K562 (cell line): Measurements from ENCODE around the gene MYO9A. TPM values are rescaled to one million over a fixed set of nuclear protein-coding genes. Genes with fewer than 3 reads are reported as not detected.

ENCODE experiments used
- C11orf30 ChIP-seq: fragments of 450-650 bp; IDR thresholded peaks from 2 replicates; pipeline ENCODE4 v1.6.1; 2016; ENCODE audit warnings: low read depth, mild to moderate bottlenecking
- CREB3 ChIP-seq: fragments of 450-650 bp; conservative IDR thresholded peaks from 2 replicates; pipeline ENCODE4 v1.6.1; 2016; ENCODE audit warnings: missing genetic modification characterization, low read depth, mild to moderate bottlenecking, missing compliant biosample characterization, moderate library complexity
- CXXC5 ChIP-seq: fragments of 250-450 bp; sonication (Bioruptor Pico); IDR thresholded peaks from 2 replicates; pipeline ENCODE4 v1.8.0; 2022; ENCODE audit warnings: inconsistent platforms, mild to moderate bottlenecking, moderate library complexity
- HDAC6 ChIP-seq: IDR thresholded peaks from 2 replicates; pipeline ENCODE4 v1.6.1; 2012; ENCODE audit warnings: low read depth, mild to moderate bottlenecking, control low read depth, inconsistent platforms, low read length, moderate library complexity
- KDM5B ChIP-seq: fragments of 200-600 bp; sonication (generic); IDR thresholded peaks from 2 replicates; pipeline ENCODE4 v1.6.1; 2012; ENCODE audit warnings: low read depth, mild to moderate bottlenecking, moderate library complexity, low read length, control low read depth, inconsistent platforms; ENCODE audit not compliant: insufficient replicate concordance
- MAFF ChIP-seq: IDR thresholded peaks from 2 replicates; pipeline ENCODE4 v1.6.1; 2012; ENCODE audit warnings: low read length, improper control_type of control experiment
- NFIX ChIP-seq: fragments of 250-450 bp; sonication (Bioruptor Pico); IDR thresholded peaks from 2 replicates; pipeline ENCODE4 v1.4.0; 2020; ENCODE audit warnings: low read depth, mild to moderate bottlenecking, moderate library complexity
- OTX1 ChIP-seq: fragments of 450-650 bp; formaldehyde crosslinking; IDR thresholded peaks from 2 replicates; pipeline ENCODE4 v1.4.0; 2022; ENCODE audit warnings: mild to moderate bottlenecking
- PHF20 ChIP-seq: fragments of 450-650 bp; IDR thresholded peaks from 2 replicates; pipeline ENCODE4 v1.6.1; 2018; ENCODE audit not compliant: partially characterized antibody
- SAP30 ChIP-seq: fragments of 200-600 bp; sonication (generic); IDR thresholded peaks from 2 replicates; pipeline ENCODE4 v1.6.1; 2012; ENCODE audit warnings: borderline replicate concordance, low read depth, mild to moderate bottlenecking, moderate library complexity, low read length, control low read depth, inconsistent platforms; ENCODE audit not compliant: insufficient read depth, poor library complexity, severe bottlenecking
- THRB ChIP-seq: fragments of 450-650 bp; formaldehyde crosslinking; conservative IDR thresholded peaks from 2 replicates; pipeline ENCODE4 v1.4.0; 2022; ENCODE audit warnings: mild to moderate bottlenecking, missing genetic modification characterization
- TOE1 ChIP-seq, 2 experiments: fragments of 450-650 bp in 1 of 2; sonication (generic) in 1 of 2; formaldehyde crosslinking in 1 of 2; IDR thresholded peaks; 2 replicates each; pipeline versions ENCODE4 v1.7.1 to v1.8.0; 2016 to 2022; ENCODE audit warnings: borderline replicate concordance in 2 of 2, mild to moderate bottlenecking in 2 of 2, antibody characterized with exemption in 1 of 2, inconsistent platforms in 1 of 2, low read depth in 1 of 2, missing genetic modification reagents in 1 of 2, moderate library complexity in 1 of 2
- ZNF316 ChIP-seq: fragments of 450-650 bp; IDR thresholded peaks from 2 replicates; pipeline ENCODE4 v1.6.1; 2016
- ZNF444 ChIP-seq: fragments of 250-450 bp; sonication (Bioruptor Pico); IDR thresholded peaks from 2 replicates; pipeline ENCODE4 v1.4.0; 2020; ENCODE audit warnings: mild to moderate bottlenecking, moderate library complexity
- polyA plus RNA-seq, 8 experiments: library from polyadenylated mRNA; depleted of rRNA in 4 of 8; stranded (reverse) in 5 of 8; unstranded in 3 of 8; fragments of >200 nt; fragmentation: Nextera tagmentation in 2 of 8; fragmentation: Illumina TruSeq in 1 of 8; extraction: Ambion mirVana in 2 of 8; extraction: Trizol in 1 of 8; gene quantifications; 2 replicates each; pipeline versions ENCODE4 v1.2.1 to v1.2.3, GENCODE V29; 2011 to 2014; ENCODE audit warnings: inconsistent platforms in 1 of 8, missing spikeins in 1 of 8
- total RNA-seq, 7 experiments: library from RNA; depleted of rRNA in 6 of 7; stranded (reverse); fragments of >200 nt in 6 of 7; fragmentation: Illumina TruSeq in 2 of 7; extraction: Trizol in 2 of 7; gene quantifications; 2 replicates each; pipeline versions ENCODE4 v1.2.1 to v1.2.3, GENCODE V29; 2011 to 2021; ENCODE audit warnings: low replicate concordance in 1 of 7
- TF ChIP-seq, protein P1 (sequence below): sonication (generic); formaldehyde crosslinking; IDR thresholded peaks from 2 replicates; pipeline ENCODE4 v1.8.1; 2023; ENCODE audit warnings: mild to moderate bottlenecking, missing genetic modification reagents
- TF ChIP-seq, protein P2 (sequence below): fragments of 200-800 bp; sonication (Bioruptor generic); IDR thresholded peaks from 2 replicates; pipeline ENCODE4 v1.6.1; 2016; ENCODE audit warnings: missing genetic modification characterization, missing compliant biosample characterization

MYO9A gene
- total and polyA plus RNA-seq, 9 of the 15 experiments (the other 6 are each of a cell fraction or from before 2014, with no cell fraction given): 1.9 to 15.4 (median 5.8) TPM

DNA sequence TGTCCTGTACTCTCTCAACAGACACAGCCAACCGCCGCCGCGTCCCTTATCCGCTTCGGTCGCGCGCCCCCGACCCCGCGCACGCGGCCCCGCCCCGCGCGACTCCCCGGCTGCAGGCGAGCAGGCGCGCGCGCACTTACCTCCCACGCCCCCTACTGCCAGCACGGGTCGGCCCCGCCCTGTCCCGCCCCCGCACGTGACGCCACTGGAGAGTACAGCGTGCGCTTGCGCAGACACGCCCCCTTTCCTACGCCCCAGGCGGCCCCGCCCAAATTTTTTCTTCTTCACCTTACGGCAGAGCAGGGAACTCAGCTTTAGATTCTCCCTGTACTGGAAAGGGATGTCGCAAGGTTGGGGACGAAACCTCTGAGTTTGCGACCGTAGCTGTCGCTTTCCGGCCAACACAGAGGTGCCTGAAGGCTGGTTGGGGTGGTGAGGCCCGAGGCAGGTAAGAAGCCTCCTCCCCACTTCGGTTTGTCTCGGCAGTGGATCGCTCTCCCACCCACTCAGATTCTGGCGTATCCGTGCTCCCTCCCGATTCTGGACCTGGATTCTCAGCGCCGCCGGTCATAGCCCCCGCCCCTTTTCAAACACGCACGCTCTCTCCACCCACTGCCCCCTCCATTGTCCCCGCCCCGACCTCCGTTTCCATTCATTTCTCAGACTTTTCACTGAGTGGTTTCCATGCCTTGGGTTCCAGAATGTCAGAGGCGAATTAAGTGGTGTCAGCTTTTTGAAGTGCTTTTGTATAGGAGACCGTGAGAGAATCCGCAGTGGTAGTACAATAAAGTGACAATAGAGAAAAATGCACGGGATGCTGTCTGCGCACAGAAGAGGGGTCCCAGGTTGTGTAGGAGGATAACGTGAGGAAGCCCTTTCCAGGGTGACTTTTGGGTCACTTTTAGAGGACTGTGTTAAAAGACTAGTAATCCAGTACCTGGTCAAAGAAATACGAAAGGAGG is at the start of gene MYO9A, which contains the start of gene SENP8 (continued):
- TF ChIP-seq ZNF444: no peak
- peak; percentile 58 for TF ChIP-seq SAP30
- TF ChIP-seq CREB3 (tag): no peak
- TF ChIP-seq, protein P1, sequence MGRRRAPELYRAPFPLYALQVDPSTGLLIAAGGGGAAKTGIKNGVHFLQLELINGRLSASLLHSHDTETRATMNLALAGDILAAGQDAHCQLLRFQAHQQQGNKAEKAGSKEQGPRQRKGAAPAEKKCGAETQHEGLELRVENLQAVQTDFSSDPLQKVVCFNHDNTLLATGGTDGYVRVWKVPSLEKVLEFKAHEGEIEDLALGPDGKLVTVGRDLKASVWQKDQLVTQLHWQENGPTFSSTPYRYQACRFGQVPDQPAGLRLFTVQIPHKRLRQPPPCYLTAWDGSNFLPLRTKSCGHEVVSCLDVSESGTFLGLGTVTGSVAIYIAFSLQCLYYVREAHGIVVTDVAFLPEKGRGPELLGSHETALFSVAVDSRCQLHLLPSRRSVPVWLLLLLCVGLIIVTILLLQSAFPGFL (CRISPR knock-in tag): no peak
- TF ChIP-seq ZNF316: peak; percentile 85
- TF ChIP-seq HDAC6: no peak
- TF ChIP-seq MAFF: peak; percentile 27; the same call in 1 of the 2 replicates
- TF ChIP-seq C11orf30: peak; percentile 58
- 0 out of 2 replicates have a peak, but pooled peaks have one; percentile 46 for TF ChIP-seq THRB
- peak; percentile 78; the same call in 1 of the 2 replicates for TF ChIP-seq CXXC5 (CRISPR knock-in tag)
- TF ChIP-seq, protein P2, sequence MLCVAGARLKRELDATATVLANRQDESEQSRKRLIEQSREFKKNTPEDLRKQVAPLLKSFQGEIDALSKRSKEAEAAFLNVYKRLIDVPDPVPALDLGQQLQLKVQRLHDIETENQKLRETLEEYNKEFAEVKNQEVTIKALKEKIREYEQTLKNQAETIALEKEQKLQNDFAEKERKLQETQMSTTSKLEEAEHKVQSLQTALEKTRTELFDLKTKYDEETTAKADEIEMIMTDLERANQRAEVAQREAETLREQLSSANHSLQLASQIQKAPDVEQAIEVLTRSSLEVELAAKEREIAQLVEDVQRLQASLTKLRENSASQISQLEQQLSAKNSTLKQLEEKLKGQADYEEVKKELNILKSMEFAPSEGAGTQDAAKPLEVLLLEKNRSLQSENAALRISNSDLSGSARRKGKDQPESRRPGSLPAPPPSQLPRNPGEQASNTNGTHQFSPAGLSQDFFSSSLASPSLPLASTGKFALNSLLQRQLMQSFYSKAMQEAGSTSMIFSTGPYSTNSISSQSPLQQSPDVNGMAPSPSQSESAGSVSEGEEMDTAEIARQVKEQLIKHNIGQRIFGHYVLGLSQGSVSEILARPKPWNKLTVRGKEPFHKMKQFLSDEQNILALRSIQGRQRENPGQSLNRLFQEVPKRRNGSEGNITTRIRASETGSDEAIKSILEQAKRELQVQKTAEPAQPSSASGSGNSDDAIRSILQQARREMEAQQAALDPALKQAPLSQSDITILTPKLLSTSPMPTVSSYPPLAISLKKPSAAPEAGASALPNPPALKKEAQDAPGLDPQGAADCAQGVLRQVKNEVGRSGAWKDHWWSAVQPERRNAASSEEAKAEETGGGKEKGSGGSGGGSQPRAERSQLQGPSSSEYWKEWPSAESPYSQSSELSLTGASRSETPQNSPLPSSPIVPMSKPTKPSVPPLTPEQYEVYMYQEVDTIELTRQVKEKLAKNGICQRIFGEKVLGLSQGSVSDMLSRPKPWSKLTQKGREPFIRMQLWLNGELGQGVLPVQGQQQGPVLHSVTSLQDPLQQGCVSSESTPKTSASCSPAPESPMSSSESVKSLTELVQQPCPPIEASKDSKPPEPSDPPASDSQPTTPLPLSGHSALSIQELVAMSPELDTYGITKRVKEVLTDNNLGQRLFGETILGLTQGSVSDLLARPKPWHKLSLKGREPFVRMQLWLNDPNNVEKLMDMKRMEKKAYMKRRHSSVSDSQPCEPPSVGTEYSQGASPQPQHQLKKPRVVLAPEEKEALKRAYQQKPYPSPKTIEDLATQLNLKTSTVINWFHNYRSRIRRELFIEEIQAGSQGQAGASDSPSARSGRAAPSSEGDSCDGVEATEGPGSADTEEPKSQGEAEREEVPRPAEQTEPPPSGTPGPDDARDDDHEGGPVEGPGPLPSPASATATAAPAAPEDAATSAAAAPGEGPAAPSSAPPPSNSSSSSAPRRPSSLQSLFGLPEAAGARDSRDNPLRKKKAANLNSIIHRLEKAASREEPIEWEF: no peak
- 0 out of 2 replicates have a peak, but pooled peaks have one; percentile 32 for TF ChIP-seq TOE1 (IDR thresholded peaks at IDR 0.05; ENCODE audit: borderline replicate concordance)
- TF ChIP-seq TOE1 (CRISPR knock-in tag; IDR thresholded peaks at IDR 0.05; ENCODE audit: borderline replicate concordance, low read depth): no peak
- TF ChIP-seq OTX1 (CRISPR knock-in tag): no peak
- peak; percentile 73 for TF ChIP-seq KDM5B
- no peak for TF ChIP-seq PHF20
- no peak for TF ChIP-seq NFIX (CRISPR knock-in tag)
